ENCODE measurements around the gene FAM76B.

GRCh38 chr11:95727620-95728019, 62.0 kb downstream of the FAM76B start:
- TF ChIP-seq, protein P1, sequence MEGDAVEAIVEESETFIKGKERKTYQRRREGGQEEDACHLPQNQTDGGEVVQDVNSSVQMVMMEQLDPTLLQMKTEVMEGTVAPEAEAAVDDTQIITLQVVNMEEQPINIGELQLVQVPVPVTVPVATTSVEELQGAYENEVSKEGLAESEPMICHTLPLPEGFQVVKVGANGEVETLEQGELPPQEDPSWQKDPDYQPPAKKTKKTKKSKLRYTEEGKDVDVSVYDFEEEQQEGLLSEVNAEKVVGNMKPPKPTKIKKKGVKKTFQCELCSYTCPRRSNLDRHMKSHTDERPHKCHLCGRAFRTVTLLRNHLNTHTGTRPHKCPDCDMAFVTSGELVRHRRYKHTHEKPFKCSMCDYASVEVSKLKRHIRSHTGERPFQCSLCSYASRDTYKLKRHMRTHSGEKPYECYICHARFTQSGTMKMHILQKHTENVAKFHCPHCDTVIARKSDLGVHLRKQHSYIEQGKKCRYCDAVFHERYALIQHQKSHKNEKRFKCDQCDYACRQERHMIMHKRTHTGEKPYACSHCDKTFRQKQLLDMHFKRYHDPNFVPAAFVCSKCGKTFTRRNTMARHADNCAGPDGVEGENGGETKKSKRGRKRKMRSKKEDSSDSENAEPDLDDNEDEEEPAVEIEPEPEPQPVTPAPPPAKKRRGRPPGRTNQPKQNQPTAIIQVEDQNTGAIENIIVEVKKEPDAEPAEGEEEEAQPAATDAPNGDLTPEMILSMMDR (IDR thresholded peaks at IDR 0.05): no peak
- TF ChIP-seq POLR2A (IDR thresholded peaks at IDR 0.05): no peak
